ENCODE results near the gene DYSF.
"Not testable (repeated sequence)": the region's sequence is repeated elsewhere in the genome, so short reads cannot be mapped to it uniquely, and the experiment has no call there.

- TF ChIP-seq, protein P1, sequence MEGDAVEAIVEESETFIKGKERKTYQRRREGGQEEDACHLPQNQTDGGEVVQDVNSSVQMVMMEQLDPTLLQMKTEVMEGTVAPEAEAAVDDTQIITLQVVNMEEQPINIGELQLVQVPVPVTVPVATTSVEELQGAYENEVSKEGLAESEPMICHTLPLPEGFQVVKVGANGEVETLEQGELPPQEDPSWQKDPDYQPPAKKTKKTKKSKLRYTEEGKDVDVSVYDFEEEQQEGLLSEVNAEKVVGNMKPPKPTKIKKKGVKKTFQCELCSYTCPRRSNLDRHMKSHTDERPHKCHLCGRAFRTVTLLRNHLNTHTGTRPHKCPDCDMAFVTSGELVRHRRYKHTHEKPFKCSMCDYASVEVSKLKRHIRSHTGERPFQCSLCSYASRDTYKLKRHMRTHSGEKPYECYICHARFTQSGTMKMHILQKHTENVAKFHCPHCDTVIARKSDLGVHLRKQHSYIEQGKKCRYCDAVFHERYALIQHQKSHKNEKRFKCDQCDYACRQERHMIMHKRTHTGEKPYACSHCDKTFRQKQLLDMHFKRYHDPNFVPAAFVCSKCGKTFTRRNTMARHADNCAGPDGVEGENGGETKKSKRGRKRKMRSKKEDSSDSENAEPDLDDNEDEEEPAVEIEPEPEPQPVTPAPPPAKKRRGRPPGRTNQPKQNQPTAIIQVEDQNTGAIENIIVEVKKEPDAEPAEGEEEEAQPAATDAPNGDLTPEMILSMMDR (optimal IDR thresholded peaks at IDR 0.05 in 1 of 3, IDR thresholded peaks at IDR 0.05 in 1 of 3, conservative IDR thresholded peaks at IDR 0.05 in 1 of 3; ENCODE audit: extremely low read depth in 1 of 3, insufficient read depth in 2 of 3, low read length in 3 of 3), result not testable (repeated sequence)
- not testable (repeated sequence) for TF ChIP-seq EZH2 (IDR thresholded peaks at IDR 0.05; ENCODE audit: low read length)
These were observed 8.2 kb upstream of the DYSF start for GRCh38 chr2:71445142-71445541.

Measured in keratinocyte (primary cell).